ENCODE results near the gene OR51V1. TPM values are rescaled to one million over a fixed set of nuclear protein-coding genes. Genes with fewer than 3 reads are reported as not detected.

OR51V1 gene
- not detected in 5 replicates for total RNA-seq (2022; extraction: Qiagen RNA extraction)

GRCh38 chr11:5200582-5200981 is at the start of gene OR51V1:
Gene OR51V1, minus strand, starts transcription at chr11:5200682. Its CDS starts 0 bp downstream, at chr11:5200682.

GRCh38 chr11:5249807-5250396 is 49.4 kb upstream of the OR51V1 start, which contains the start of gene HBG1:
Gene HBG1, minus strand, starts transcription at chr11:5249857. Its CDS starts 53 bp downstream, at chr11:5249804.

GRCh38 chr11:5234381-5234834 is 33.9 kb upstream of the OR51V1 start, which contains the start of gene HBD:
Gene HBD, minus strand, starts transcription at chr11:5234483. Its CDS starts 50 bp downstream, at chr11:5234433.

GRCh38 chr11:5226732-5227310 is 26.3 kb upstream of the OR51V1 start, which contains the start of gene HBB:
Gene HBB, minus strand, starts transcription at chr11:5227071. Its CDS starts 50 bp downstream, at chr11:5227021.

GRCh38 chr11:5154657-5155056 is 45.8 kb downstream of the OR51V1 start, which contains the start of gene OR52A1:
Gene OR52A1, minus strand, starts transcription at chr11:5154757. Its CDS starts 2,388 bp downstream, at chr11:5152369.

Other genes with a start within 250 kb of the OR51V1 start
- not detected in 5 replicates for gene OR51A2, start 245.0 kb downstream of the OR51V1 start, total RNA-seq (2022; extraction: Qiagen RNA extraction)
- gene OR51L1, start 205.8 kb downstream of the OR51V1 start, total RNA-seq (2022; extraction: Qiagen RNA extraction), result not detected in 5 replicates
- not detected in 5 replicates for gene OR52J3, start 154.2 kb downstream of the OR51V1 start, total RNA-seq (2022; extraction: Qiagen RNA extraction)
- gene OR52E2, start 141.1 kb downstream of the OR51V1 start, total RNA-seq (2022; extraction: Qiagen RNA extraction), result not detected in 5 replicates
- gene OR52E1, start 131.1 kb downstream of the OR51V1 start, total RNA-seq (2022; extraction: Qiagen RNA extraction), result not detected in 5 replicates
- gene OR52A5, start 62.3 kb downstream of the OR51V1 start, total RNA-seq (2022; extraction: Qiagen RNA extraction), result not detected in 5 replicates
- gene OR52A1, start 45.9 kb downstream of the OR51V1 start, total RNA-seq (2022; extraction: Qiagen RNA extraction), result not detected in 5 replicates
- gene HBB, start 26.4 kb upstream of the OR51V1 start, total RNA-seq (2022; extraction: Qiagen RNA extraction), result 0.24 TPM in 1 of 5 replicates, not detected in the others
- gene HBD, start 33.8 kb upstream of the OR51V1 start, total RNA-seq (2022; extraction: Qiagen RNA extraction), result not detected in 5 replicates
- gene HBG1, start 49.2 kb upstream of the OR51V1 start, total RNA-seq (2022; extraction: Qiagen RNA extraction), result not detected in 5 replicates
- not detected in 5 replicates for gene HBG2, start 54.1 kb upstream of the OR51V1 start, total RNA-seq (2022; extraction: Qiagen RNA extraction)
- 0.10 to 0.19 TPM (median 0.17 TPM) in 3 of 5 replicates, not detected in the others for gene HBE1, start 69.3 kb upstream of the OR51V1 start, total RNA-seq (2022; extraction: Qiagen RNA extraction)
- not detected in 5 replicates for gene OR51B4, start 101.3 kb upstream of the OR51V1 start, total RNA-seq (2022; extraction: Qiagen RNA extraction)
- not detected in 5 replicates for gene OR51B2, start 123.6 kb upstream of the OR51V1 start, total RNA-seq (2022; extraction: Qiagen RNA extraction)
- gene OR51B5, start 142.8 kb upstream of the OR51V1 start, total RNA-seq (2022; extraction: Qiagen RNA extraction), result not detected in 5 replicates
- not detected in 5 replicates for gene OR51B6, start 150.8 kb upstream of the OR51V1 start, total RNA-seq (2022; extraction: Qiagen RNA extraction)
- gene OR51M1, start 183.1 kb upstream of the OR51V1 start, total RNA-seq (2022; extraction: Qiagen RNA extraction), result not detected in 5 replicates
- not detected in 5 replicates for gene OR51Q1, start 221.4 kb upstream of the OR51V1 start, total RNA-seq (2022; extraction: Qiagen RNA extraction)
- not detected in 5 replicates for gene OR51I1, start 240.8 kb upstream of the OR51V1 start, total RNA-seq (2022; extraction: Qiagen RNA extraction)
- gene OR51I2, start 248.6 kb upstream of the OR51V1 start, total RNA-seq (2022; extraction: Qiagen RNA extraction), result not detected in 5 replicates